Measurements from ENCODE around the gene GRIN3B.

Gene GRIN3B

DNA sequence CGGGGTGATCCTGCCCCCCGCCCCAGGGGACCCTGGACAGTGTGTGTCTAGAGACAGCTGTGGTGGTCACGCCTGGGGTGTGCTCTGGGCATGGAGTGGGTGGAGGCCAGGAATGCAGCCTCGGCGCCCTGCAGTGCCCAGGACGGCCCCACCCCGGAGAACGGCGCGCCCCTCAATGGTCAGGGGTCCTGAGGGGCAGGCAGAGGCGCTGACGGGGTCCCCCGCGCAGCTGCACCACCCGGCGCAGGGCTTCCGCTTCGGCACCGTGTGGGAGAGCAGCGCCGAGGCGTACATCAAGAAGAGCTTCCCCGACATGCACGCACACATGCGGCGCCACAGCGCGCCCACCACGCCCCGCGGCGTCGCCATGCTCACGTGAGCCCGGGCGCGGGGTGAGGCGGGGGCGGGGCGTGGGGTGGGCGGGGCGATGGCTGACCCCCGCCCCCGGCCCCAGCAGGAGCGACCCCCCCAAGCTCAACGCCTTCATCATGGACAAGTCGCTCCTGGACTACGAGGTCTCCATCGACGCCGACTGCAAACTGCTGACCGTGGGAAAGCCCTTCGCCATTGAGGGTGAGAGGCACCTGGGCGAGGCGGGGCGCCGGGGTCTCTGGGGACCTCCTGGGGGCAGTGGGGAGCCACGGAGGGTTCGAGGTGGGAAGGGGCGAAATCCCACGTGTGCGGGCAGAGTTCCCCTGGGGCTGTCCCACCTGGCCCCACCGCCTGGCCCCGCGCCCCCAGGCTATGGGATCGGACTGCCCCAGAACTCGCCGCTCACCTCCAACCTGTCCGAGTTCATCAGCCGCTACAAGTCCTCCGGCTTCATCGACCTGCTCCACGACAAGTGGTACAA lies 7.4 kb downstream of the GRIN3B start:
- no peak for DNase-seq (ENCODE audit: low spot score)

DNA sequence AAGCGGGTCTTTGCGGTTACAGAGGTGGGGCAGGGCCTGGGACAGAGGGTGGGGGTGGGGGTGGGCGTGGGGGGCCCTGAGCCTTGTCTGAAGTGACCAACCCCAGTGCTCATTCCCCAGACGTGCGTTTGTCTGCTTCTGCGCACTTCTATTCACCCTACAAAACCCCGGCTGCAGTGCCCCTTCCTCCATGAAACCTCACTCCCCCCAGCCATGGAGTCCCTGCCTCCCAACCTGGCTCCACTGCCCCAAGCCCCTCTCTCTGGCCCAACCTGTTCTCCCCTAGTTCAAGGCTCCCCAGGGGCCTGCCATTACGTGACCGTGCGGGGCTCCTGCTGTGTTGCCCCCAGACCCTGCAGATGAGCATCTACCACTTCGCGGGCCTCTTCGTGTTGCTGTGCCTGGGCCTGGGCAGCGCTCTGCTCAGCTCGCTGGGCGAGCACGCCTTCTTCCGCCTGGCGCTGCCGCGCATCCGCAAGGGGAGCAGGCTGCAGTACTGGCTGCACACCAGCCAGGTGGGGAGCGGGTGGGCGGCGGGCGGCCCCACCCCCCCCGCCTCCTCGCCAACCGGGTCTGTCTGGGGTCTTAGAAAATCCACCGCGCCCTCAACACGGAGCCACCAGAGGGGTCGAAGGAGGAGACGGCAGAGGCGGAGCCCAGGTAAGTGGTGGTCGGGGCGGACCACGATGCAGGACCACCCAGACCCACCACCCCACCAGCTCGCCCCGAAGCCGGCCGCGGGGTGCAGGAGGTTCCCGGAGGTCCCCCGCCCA lies 8.2 kb downstream of the GRIN3B start:
- no peak for DNase-seq (ENCODE audit: low spot score)

DNA sequence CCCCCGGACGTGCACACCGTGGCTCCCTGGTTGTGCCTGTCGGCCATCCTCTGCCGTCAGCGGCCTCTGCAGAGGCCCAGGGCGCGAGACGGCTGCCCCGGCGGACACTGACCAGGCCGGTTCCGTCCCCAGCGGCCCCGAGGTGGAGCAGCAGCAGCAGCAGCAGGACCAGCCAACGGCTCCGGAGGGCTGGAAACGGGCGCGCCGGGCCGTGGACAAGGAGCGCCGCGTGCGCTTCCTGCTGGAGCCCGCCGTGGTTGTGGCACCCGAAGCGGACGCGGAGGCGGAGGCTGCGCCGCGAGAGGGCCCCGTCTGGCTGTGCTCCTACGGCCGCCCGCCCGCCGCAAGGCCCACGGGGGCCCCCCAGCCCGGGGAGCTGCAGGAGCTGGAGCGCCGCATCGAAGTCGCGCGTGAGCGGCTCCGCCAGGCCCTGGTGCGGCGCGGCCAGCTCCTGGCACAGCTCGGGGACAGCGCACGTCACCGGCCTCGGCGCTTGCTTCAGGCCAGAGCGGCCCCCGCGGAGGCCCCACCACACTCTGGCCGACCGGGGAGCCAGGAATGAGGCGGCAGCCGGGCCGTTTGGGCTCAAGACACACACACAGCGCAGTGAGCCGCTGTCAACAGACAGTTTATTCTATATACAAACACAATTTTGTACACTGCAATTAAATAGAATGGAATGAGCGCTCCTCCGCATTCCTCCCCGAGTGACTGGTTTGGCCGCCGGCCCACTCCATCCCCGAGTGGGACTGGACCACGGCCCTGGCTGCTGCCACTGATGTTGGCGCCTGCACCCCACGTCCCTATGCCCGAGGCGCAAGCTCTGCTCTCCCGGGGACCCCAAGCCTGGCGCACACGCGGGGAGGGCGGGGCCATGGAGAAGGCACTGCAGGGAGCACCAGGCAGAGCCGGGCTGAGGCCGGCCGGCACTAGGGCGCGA lies 9.1 kb downstream of the GRIN3B start:
- no peak for DNase-seq (ENCODE audit: low spot score)

DNA sequence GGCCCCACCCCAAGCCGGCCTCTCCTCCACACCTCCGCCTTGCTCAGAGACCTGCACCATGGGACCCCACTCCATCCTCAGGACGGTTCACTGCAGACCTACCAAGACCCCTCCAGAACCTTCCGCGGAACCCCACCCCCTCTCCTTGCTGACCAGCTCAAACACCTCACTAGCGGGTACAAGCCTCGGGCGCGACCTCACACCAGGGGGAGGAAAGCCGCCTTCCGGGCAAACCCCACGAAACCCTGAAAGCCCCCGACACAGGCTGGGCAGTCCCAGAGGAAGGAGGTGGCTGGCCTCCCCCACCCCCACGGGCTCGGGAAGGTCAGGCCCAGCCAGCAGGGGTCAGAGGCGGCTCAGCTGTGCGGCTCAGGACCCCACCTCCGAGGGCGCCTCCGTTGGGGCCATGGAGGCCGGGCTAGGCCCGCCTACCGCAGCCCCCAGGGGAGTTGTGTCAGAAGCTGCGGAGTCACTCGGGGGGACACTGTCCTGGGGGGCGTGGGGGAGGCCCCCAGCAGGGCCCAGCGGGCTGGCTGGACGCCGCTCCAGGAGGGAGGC lies 9.8 kb downstream of the GRIN3B start:
- DNase-seq (ENCODE audit: low spot score): no peak

DNA sequence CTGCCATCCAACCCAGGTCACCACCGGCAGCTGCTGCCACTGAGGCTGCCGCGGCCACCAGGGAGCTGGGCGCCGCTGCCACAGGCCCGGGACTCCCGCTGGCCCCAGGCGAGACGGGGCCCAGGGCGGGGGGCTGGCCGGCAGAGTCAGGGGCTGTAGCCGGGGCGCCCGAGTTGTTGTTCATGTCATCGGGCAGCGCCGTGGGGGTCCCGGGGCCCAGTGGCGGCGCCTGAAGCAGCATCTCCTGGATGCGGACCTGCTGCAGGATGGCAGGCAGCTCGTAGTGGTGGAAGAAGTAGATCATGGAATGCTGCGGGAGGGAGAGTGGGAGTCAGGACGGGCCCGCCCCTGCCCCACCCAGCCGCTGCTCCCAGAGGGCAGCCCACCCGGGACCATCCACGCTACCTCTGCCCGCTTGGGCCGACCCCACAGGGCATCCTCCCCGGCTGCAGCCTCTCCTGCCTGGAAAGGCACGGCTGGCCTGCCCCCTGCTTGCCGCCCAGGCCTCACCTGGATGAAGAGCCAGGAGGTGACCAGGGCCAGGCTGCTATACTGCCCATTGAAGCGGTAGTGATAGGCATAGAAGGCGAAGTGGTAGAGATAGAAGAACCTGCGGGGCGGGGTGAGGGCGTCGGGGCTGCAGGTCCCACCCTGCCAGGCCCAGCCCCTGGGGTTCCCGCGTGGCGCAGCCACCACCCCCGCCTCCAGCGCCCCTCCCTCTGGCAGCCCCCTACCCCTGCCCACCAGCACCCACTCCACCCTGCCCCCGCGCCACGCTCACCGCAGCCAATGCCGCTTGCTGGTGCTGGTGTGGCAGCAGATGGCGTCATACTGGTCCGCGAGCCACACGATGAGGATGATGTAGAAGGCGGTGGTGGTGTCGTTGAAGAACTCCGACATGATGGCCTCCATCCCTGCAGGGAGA lies 10.6 kb downstream of the GRIN3B start:
- no peak for DNase-seq (ENCODE audit: low spot score)

DNA sequence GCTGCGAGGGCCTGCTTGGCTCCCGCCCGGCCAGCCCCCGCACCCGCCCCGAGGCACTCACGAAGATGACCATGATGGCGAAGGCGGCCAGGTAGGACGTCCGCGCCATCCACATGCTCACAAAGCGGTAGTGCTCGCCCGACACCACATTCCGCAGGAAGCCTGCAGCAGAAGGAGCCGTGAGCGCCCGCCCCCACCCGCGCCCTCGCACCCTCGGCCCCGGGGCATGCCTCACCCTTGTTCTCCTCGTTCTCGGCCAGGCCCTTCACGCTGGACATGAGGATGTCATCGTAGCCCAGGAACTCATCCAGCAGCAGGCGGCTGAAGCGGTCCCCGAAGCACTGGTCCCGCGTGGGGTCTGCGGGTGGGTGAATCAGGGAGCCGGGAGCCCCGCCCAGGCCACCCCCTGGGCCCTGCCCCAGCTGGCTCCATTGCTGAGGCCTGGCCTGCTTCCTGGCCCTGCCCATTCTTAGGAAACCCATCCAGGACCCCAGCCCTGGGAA lies 11.7 kb downstream of the GRIN3B start:
- DNase-seq (ENCODE audit: low spot score): no peak

DNA sequence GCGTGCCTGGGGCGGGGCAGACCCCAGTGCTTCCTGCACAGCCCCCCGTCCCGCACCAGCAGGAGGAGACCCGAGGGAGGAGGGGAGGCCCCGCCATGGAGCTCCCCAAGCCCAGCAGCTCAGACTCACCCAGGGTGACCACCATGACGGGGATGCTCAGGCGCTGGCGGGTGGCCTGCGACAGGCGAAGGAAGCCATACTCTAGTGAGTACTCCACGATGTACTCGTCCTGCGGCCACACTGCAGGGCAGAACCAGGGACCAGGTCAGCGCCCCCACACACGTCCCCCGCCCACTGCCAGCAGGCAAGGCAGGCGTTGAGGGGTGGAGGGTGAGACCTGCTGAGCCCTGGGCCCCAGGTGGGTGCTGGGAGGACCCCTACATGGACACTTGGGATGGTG lies 12.1 kb downstream of the GRIN3B start:
- DNase-seq (ENCODE audit: low spot score): no peak

DNA sequence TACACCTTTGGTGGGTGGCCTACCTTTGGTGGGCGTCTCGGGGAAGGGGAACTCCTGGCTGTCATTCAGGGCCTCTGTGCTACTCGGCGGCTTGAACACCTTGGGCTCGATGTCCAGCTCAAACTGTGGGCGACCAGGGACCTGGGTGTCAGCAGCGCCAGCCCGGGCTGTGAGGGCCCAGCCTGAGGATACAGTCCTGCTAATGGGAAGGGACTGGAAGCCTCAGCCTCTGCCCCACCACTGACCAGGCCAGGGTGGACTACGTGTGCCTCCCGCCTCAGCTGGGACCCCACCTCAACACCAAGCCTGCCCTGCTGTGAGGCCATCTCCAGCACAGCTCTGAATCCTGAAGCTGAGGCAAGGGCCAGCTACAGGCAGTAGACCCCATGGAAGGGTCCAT lies 13.0 kb downstream of the GRIN3B start:
- no peak for DNase-seq (ENCODE audit: low spot score)

DNA sequence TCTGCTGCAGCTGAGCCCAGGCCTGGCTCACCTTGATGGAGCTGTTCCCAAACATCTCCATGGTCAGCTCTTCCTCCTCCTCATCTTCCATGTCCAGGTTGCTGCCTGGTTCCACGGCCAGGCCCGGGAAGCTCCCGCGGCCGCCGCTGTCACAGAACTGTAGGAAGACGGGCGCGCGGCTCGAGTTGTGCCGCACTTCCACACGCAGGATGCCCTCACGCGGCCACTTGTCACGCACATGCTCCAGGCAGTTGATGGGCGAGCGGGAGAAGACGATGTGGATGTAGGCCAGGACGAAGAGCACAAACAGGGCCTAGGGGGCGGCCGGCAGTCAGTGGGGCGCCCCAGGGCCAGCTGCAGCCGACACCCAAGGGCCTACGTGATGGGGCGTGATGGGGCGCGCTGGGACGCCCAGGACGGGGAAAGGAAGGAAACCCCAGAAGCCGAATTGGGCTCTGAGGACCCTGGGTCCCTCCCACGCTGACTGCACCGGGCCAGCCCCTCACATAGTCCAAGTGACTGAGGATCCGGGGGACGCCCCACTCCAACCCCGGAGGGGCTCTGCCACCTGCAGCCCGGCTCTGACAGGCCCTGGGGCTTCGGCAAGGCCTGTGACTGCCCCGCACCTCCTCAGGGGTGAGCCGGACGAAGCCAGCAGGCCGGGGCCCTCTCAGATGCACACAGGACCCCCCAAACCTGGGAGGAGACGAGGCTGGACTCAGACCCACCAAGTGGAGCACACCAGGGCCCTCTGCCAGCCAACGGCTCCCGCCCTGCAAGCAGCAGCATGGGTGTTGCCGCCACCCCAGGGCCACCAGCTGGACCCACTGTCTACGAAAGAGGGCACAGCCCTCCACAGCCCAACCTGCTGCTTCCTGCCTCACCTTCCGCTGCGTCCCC lies 14.2 kb downstream of the GRIN3B start:
- no peak for DNase-seq (ENCODE audit: low spot score)

DNA sequence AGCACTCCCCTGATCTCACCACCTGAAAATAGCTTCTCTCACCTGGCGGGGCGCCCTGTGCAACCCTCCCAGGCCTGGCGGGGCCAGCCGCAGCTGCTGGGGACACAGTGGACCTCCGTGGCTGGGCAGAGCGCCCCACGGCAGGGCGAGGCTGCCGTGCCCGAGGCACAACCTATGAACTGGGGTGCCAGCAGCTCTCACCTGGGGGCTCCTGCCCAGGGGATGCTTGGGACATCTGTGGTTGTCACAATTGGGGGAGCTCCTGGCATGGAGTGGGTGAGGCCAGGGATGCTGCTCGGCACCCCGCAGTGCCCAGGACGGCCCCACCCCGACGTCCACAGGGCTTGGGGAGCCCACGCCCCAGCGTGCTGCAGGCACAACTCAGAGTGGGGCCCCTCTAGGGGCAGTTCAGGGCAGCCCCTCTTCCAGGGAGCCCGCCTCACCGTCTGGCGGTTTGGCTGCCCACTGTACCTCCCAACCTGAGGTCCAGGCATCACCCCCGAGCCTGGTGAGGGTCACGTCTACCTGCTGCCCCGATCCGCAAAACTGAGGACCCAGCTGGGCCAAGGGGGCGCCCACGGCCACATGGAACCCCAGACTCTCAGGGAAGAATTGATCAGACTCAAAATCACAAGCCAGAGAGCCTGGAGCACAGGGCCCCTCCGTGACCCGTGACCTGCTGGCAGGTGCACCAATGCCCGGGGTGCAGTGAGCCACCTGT lies 15.0 kb downstream of the GRIN3B start:
- DNase-seq (ENCODE audit: low spot score): no peak

DNA sequence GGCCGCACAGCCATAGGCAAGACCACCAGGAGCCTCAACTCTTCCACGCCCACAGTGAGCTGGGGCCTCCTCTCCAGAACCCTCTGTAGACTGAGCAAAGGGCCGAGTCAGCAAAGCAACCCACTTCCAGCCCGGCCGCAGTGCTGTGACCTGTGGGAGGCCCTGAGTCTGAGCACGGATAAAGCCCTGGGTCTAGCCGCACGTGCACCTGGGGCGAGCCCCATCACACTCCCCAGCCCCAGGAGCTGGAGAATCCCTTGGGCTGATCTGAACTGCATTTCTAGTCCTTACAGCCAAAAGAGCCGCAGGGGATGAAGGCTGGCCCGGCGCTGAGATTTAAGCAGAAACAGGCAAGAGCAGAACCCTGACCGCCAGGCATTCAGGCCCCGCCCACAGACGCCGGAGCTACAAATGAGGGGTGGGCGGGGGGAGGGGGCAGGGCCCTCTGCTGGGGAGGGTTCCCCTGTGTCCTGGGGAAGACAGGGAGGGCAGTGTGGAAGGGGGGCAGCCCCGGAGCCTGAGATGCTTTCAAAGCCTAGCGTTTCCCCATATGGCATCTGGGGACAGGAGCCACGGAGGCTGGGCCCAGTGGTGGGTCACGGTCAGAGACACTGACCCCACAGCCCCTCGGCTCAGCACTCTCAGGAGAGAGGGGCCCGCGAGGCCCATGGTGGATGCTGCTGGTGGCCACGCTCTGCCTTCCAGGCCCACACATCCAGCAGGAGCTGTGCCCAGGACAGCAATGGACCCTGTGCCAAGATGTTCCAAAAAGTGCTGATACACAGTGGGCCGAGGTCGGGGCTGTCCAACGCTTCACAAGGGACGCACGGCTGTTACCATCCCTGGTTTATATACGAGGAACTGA lies 15.8 kb downstream of the GRIN3B start:
- no peak for DNase-seq (ENCODE audit: low spot score)

DNA sequence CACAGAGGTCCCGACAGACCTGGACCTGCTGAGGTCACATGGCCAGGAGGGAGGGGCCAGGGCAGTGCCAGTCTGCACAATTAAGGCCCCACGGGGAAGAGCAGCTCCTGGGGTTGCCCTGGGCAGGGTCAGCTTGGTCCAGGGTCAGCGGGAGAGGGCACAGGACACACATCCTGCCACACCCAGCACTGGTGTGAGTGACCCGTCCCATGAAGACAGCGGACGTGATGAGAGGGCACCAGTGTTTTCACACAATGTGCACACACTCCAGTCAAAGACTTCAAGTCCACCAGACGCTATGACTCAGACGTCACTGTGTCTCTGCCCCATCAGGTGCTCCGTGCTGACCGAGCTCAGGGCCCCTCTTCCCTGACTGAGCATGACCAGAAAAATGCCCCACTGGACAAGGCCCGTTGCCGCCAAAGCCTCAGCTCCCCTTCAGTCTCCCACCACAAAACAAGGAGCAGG lies 16.5 kb downstream of the GRIN3B start:
- no peak for DNase-seq (ENCODE audit: low spot score)

DNA sequence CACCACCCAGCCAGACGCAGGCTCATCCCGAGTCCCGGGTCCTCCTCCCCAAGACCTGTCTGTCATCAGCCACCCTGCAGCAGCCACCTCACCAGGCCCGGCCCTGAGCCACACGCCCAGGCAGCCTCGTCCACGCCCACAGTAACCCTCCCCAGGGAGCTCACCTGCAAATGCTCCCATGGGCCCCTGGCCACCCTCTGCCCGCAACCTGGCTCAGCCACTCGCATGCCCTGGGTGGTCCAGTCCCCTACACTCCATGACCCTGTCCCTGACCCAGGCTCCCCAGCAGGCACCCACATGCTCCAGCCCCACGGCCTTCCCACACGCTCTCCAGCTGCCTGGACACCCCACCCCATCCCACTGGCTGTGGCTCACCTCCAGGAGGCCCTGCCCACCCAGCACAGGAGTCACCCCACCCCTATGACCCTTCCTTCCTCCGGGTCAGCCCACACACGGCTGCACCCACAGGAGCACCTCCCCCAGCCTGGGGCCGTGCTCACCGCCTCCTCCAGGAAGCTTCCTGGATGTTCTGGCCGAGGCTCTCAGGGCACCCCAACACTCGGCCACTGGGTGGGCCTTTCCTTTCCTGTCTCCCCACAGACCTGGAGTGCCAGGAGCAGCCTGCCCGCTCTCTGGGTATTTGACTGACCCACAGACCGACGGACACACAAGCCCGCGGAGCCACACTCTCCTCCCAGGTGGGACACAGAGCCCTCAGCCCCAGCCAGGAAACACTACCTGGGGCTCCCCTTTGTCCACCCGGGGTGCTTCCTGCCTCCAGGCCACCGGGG lies 17.1 kb downstream of the GRIN3B start:
- no peak for DNase-seq (ENCODE audit: low spot score)

DNA sequence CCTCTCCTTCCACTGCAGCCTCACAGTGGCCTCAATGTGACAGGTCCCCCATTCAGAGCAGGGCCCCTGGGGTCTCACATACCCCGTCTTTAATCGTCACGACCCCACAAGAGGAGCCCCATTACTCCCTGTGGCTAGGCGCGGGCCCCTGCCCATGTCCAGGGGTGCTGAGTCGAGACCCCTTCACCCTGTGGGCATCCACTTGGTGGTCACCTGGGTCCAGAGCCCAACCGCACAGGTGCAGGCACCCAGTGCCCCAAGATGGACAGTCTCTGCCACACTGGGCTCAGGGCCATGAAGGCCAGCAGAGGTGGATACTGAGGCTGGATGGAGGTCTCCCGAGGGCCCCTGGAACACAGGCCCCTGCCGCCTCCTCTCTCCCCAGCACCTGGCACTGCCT lies 17.7 kb downstream of the GRIN3B start:
- no peak for DNase-seq (ENCODE audit: low spot score)

DNA sequence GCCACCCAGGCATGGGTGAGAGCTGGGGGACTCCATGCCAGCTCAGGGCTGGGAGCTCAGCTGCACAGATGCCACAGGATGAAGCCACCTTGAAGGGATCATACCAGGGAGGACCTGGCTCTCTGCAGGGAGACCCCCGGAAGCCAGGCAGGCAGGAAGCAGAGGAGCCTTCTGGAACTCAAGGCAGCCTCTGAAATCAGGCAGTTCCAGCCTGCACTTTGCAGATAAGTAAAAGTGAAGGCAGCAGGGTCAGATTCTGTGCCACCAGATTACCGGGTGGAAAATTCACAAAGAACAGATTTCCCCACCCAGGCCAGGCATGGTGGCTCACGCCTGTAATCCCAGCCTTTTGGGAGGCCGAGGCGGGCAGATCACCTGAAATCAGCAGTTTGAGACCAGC lies 18.2 kb downstream of the GRIN3B start:
- no peak for DNase-seq (ENCODE audit: low spot score)

DNA sequence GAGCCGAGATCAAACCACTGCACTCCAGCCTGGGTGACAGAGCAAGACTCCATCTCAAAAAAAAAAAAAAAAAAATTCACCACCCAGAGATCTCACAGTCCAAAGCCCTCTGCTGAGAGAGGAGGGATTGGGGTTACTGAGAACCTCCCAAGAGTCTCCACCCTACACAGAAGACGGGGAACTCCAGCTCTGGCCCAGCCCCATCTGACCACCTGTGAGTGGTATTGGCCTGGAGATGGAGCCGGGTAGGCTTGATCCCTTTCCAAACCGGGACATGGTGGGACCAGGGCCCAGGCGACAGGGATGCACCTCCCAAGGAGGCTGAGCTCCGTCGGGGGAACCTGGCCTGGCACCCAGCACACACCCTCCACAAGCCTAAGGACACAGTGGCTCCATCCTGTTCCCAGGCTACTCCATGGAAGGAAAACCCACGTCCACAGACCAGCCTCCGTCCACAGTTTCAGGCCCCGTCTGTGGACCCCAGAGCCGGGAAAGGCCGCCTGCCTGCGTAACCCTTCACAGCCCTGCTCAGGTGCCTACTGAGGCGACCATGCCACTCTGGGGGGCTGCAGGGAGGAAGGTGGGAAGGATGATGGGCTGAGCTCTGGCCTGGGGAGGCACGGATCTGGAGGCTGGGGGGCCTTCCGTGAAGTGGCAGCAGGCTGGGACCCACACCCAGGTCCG lies 18.9 kb downstream of the GRIN3B start:
- no peak for DNase-seq (ENCODE audit: low spot score)

DNA sequence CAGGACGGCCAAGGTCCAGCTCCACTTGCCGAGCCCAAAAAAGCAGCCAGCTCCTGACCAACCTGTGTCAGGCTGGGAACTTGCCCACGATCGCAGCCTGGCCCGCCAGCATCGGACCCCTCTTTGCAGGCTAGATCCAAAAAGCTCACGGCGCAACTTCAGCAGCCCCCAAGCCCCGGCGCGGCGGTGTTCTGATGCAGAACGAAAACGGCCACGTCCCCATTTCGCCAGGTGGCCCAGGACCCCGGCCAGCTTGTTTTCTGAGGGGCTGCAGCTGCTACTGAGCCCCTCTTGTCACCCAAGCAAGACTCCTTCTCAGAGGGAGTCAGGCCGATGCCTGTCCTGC lies 19.4 kb downstream of the GRIN3B start:
- no peak for DNase-seq (ENCODE audit: low spot score)

Measured in LoVo (cell line).